Astrocyte of the hippocampus (primary cell): ENCODE data around the gene TNFRSF18.
"Not testable (repeated sequence)": the region's sequence is repeated elsewhere in the genome, so short reads cannot be mapped to it uniquely, and the experiment has no call there.

Experiments used
- DNase-seq: peaks from one replicate; pipeline ENCODE4 v3.0.0; 2011; ENCODE audit warnings: low read depth, low spot score

The TNFRSF18 gene

DNA sequence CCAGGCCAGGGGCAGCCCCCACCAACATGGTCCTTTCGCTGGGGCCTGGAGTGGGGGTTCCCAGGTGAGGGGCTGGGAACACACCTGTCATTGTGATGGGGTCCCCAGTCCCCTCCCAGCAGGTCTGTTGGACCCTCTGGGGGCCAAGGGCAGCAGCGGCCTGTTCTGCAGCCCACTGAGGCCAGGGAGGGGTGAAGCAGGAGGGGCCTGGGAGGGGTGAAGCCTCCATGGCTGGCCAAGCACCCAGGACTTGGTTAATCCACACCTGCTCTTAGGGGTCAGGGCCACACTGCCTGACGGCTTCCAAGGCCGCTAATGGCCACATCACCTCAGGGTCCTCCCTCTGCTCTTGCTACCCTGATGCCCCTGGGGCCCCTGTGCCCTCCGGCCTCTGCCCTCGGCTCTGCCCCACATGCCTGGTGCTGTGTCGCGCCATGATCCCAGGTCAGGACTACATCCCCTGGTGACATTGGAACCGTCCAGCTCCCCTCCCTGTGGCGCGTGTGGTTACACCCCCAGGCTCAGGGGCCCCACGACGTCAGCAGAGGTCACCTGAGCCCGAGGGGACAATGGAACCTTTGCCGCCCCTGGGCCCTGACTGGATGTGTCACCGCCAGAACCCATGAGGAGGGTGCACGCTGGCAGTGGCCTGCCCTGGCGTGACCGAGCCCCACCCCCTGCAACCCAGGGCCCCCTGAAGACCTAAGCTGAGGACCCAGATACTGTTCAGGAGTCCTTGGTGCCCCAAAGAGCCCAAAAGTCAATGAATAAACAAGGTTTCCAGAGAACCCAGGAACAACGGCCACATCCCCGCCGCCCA lies 7.0 kb downstream of the TNFRSF18 start:
- no peak for DNase-seq

DNA sequence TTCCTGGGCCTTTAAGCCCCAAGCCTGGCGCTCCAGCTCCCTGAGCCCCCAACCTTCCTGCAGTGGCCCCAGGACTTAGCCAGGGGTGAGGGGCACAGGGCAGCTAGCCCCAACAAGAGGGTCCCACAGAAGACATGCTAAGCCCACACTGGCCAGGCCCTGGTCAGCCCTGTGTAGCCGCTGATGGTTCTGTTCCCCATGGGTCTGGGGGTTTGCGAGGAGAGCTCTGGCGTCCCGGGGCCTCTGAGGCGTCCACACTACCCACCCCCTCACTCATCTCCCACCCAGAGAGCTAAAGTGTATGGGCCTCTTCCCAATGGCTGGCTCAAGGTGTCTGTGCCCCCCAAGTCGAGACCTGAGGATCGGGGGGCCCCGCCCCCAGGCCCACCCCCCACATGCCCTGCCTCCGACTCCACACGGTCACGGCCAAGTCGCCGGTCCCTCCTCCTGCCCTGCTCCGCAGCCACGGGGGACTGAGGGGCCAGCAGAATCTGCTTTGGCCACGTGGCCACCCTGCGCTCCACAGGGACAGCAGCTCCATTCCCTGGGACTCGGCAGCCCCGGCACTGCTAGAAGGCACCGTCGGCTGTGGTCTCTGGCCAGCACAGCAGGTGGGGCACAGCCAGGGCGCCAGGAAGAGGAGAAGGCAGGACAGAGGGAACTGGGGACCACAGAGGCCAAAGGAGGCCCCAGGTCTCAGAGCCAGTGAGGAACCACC lies 7.8 kb downstream of the TNFRSF18 start:
- no peak for DNase-seq

DNA sequence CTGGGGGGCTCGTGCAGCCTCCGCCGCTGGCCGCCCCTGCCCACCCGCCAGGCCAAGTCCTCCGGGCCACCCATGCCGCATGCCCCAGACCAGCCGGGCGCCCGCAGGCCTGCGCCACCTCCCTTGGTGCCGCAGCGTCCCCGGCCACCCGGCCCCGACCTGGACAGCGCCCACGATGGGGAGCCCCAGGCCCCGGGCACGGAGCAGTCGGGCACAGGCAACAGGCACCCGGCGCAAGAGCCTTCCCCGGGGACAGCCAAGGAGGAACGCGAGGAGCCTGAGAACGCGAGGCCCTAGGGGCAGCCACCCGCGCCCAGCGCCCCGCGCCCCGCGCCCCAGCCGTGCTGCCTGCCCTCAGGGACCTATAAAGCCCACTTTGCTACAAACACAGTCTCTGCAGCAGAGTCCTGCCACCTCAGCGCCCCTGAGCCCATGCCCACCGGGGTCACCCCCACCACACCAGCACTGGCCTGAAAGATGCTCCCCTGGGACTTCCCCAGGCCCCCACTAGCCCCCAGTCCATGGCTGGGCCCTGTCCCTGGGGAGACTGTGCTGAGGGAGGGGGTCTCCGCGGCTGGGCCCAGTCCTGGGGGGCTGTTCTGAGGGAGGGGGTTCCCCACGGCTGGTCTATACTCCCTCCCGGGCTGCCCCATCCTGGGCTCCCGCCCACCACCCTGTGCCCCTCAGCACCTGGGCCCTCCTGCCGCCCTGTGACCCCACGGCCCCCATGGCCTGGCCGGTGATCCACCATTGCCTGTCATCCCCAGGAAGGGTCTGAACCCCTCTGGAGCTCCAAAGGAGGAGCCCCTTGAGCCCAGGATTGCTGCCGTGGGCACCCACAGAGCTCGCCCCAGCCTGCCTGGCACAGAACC lies 8.6 kb downstream of the TNFRSF18 start:
- no peak for DNase-seq

DNA sequence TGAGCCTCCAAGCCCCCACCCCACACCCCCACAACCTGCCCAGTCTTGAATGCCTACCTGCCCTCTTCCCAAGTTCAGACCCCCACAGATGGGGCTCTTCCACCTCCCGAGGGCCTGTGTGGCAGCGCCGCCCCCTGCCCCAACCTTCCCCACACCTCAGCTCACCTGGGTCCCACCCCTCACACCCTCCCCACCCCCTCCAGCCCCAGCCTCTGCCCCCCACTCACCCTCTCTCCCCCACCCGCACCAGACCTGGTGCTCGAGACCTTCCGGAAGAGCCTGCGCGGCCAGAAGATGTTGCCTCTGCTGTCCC lies 9.2 kb downstream of the TNFRSF18 start:
- DNase-seq: no peak

DNA sequence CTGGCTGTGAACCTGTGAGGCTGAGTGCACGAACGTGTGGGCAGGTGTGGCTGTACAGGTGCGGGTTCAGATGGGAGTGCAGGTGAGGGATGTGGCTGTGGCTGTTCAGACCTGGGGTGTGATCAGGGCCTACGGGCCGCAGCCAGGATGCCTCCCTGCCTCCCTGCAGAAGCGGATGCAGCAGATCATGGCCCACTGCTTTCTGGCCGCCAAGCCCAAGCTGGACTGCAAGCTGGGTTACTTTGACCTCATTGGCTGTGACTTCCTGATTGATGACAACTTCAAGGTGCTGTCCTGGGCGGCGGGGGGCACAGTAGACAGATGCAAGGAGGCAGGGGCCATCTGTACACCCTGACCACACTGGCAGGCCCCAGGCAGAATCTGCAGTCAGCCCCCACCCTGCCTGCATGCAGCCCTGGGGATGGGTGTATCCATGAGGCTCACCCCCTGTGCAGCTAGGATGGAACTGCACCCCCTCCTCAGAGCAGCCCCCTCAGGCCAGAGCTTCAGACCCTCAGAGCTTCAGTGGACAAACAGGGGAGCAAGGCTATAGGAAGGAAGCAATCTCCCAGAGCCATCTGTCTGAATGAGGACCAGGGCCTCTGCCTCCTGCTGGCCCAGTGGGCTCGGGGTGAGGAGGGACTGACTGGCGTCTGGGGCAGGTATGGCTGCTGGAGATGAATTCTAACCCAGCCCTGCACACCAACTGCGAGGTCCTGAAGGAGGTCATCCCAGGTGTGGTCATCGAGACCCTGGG lies 9.8 kb downstream of the TNFRSF18 start:
- no peak for DNase-seq

DNA sequence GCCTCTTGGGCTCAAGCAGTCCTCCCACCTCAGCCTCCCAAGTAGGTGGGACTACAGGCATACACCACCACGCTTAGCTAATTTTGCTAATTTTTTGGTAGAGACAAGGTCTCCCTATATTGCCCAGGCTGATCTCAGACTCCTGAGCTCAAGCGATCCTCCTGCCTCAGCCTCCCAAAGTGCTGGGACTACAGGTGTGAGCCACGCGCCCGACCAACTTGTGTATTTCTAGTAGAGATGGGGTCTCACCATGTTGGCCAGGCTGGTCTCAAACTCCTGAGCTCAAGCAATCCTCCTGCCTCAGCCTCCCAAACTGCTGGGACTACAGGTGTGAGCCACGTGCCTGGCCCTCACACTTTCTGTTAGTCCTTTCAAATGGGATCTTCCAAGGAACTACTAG lies 10.7 kb downstream of the TNFRSF18 start:
- DNase-seq: not testable (repeated sequence)

DNA sequence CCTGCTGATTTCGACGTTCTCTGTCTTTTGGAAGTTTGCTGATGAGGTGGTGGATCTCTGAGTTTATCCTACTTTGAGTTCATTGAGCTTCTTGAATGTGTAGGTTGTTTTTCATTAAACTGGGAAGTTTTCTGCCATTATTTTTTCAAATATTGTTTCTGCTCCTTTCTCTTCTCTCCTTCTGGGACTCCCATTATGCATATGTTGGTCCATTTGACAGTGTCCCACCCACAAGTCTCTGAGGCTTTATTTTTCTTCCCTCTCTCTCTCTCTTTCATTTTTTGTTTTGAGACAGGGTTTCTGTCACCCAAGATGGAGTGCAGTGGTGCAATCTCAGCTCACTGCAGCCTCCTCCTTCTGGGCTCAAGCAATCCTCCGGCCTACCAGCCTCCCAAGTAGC lies 11.7 kb downstream of the TNFRSF18 start:
- no peak for DNase-seq

DNA sequence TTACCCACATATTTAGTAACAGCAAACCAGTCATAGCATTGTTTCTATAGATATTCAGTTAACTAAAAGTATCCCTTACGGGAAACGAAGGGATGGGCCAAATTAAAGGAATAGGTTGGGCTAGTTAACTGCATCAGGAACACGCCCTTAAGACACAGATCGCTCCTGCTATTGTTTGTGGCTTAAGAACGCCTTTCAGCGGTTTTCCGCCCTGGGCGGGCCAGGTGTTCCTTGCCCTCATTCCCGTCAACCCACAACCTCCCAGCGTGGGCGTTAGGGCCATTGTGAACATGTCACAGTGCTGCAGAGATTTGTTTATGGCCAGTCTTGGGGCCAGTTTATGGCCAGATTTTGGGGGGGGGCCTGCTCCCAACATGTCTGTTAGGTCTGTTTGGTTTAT lies 14.7 kb downstream of the TNFRSF18 start:
- DNase-seq: no peak

DNA sequence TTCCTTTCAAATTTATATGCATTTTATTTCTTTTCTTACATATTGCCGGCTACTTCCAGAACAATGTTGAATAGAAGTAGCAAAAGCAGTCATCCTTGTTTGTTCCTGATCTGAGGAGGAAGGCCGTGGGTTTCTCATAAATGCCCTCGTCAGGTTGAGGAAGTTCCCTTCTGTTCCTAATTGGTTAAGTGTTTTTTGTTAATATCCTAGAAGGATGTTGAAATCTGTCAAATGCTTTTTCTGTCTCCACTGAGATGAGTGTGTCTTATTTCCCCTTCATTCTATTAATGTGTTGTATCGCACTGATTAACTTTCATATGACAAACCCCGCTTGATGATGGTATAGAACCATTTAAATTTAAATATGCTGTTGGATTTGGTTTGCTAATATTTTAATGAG lies 17.3 kb downstream of the TNFRSF18 start:
- DNase-seq: no peak

DNA sequence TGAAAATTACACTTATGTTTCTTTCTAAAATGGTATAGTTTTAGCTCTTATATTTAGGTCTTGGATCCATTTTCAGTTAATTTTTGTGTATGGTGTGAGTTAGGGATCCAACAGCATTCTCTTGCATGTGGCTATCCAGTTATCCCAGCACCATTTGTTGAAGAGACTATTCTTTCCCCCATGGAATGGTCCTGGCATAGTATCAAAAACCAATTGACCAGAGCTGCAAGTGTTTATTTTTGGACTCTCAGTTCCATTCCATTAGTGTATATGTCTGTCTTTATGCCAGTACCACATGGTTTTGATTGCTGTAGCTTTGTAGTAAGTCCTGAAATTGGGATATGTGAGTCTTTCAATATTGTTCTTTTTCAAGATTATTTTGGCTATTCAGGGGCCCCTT lies 18.5 kb downstream of the TNFRSF18 start:
- DNase-seq: no peak

DNA sequence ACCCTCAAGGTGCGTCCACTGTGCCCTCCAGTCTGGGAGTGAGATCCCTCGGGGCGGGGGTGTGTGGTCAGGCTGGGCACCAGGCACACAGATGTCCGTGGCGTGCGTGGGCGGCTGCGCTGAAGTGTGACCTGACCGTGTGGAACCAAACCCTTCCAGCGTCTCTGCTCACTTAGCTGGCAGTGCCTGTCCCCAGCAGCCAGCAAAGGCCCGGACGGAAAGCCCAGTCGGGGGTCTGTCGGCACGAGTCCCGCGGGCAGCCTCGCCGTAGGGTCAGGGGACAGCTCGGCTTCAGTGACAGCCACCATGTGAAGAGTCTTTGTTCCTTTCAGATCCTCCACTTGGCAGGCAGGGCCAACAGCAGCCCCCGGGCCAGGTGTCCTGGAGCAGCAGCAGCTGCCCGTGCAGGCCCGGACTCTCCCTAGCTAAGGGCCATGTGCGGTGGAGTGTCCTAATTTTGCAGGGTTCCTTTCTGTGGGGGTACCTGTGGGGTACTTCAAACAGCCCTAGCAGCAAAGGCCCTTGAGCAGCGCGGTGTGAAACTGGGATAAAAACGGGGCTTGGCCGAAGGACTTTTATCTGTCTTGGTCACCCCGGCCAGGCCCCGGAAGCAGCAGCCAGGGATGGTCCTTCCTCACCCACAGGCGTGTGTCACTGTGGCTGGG lies 21.2 kb downstream of the TNFRSF18 start:
- DNase-seq: no peak

DNA sequence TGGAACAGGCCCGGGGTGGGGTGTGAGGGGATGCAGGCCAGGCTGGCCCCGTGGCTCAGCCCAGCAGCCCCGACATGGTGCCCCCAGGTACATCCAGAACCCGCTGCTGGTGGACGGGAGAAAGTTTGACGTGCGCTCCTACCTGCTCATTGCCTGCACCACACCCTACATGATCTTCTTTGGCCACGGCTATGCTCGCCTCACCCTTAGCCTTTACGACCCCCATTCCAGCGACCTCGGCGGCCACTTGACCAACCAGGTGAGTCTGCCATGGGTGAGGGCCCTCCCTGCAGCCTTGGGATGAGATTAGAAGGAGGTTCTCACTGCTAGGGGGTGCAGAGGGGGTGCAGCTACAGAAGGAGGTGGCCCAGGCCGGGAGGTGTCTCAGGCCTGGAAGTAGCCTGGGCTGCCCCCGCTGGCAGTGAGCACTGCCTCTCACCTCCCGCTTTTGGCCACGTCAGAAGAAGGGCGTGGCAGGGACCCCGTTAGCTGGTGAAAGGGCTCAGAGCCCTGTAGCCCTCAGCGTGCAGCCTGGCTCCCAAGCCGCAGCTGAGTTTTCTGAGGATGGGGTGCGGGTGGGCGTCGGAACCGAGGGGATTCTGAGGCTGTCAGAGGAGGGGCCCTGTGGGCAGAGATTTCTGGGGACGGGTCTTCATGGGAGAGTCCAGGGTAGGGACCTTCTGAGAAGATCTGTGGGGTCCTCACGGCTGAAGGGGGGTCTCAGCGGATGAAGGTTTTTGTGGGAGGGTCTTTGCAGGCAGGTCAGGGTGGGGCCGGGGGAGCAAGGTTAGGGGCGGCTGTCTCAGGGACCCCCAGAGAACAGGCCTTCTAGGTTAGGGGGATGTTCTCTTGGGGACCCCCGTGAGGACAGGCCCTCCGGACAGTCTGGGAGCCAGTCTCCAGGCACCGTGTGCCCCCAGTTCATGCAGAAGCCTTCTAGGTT lies 22.3 kb downstream of the TNFRSF18 start:
- DNase-seq: no peak

DNA sequence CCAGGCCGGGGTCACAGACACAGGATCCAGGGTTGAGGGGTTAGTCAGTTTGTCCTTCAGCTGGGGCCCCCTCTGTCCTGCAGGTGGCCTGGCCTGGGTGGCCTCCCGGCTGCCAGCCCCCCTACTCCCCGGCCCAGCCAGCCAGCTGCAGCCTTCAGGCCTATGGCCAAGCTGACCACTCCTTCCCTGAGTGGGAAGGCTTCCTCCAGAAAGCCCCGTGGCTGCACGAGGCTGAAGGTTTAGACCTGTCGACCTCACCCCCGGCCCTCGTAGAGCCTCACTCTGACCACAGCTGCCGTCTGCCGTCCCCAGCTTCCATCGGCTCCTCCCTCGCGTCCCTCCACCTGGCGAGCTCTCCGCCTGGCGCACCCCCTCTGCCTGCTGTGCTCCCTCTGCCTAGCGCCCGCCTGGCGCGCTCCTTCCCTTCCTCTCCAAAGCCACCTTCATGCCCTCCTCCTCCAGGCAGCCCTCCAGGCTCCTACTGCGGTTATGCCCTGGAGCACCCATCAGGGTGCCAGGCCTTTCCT lies 23.1 kb downstream of the TNFRSF18 start:
- DNase-seq: no peak

DNA sequence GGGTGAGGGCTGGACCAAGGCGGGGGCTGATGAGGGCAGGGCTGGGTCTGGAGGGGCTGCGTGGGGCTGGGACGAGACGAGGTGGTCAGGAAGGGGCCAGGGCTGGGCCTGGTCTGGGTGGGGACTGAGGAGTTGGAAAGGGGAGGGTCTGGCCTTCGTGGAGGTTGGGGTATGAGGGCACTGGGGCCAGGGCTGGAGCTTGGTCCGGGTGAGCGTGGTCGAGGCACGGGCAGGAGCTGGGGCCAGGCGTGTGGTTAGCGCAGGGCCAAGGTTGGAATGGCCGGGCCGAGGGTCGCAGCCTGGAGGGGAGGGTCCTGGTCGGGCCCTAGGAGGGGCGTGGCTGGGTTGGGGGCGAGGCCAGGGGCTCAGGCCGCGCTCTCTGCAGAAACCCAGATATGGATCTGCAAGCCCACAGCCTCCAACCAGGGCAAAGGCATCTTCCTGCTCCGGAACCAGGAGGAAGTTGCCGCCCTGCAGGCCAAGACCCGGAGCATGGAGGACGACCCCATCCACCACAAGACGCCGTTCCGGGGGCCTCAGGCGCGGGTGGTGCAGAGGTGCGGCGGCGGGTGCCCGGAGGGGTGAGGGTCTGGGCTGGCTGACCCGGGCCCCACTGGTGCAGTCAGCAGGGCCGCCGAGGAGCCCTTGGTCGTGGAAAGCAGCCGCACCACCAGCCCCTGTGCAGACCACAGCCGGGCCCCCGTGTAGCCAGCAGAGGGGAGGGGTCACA lies 23.7 kb downstream of the TNFRSF18 start:
- DNase-seq: no peak

DNA sequence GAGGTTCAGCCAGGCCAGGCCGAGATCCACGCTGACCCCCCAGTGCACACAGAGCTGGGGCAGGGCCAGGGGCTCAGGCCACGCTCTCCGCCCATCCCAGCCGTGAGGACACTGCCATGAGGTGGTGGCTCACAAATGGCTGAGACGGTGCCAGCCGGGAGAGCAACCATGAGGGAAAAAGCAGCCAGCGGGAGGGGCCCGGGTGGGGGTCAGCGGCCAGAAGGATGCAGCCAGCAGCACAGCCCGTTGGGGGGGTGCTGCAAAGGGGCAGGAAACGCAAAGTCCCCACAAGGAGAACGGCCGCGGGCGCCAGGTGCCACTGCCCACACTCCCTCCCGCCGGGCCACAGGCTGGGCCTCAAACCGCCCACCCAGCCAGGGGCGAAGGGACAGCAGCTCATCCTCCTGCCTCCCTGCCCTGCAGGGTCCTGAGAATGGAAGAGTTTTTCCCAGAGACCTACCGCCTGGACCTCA lies 24.4 kb downstream of the TNFRSF18 start:
- DNase-seq: no peak

DNA sequence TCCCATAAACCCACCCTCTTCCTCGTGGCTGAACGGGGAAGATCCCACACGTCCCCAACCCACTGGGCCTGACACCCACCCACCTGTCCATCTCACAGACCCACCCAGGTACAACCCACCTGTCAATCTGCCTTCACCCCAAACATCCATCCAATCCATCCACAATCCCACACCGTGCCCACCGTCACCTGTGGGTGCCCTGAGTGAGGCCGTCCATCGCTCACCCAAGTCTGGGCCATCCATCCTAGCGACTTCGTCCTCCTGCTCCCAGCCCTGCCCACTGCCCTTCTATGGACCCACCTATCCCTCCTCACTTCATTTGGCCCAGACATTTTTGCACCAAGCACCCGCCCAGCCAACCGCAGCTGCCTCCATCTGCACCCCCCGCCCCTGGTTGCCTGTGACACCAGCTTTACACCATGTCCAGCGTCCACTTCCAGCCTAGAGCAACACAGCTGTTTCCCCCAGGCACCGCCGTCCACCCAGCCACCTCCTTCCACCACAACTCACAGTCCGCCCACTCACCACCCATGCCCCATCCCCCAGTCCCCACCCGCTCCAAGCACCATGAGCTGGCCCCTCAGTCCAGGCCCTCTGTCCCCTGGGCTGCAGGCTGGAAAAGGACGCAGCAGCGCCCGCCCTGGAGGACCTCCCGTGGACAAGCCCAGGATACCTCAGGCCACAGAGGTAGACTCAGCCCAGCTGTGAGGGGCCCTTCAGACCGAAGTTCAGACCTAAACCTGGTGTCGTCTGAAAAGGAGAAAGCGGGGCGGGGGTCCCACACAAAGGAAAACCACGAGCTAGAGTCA lies 25.1 kb downstream of the TNFRSF18 start:
- DNase-seq: no peak

DNA sequence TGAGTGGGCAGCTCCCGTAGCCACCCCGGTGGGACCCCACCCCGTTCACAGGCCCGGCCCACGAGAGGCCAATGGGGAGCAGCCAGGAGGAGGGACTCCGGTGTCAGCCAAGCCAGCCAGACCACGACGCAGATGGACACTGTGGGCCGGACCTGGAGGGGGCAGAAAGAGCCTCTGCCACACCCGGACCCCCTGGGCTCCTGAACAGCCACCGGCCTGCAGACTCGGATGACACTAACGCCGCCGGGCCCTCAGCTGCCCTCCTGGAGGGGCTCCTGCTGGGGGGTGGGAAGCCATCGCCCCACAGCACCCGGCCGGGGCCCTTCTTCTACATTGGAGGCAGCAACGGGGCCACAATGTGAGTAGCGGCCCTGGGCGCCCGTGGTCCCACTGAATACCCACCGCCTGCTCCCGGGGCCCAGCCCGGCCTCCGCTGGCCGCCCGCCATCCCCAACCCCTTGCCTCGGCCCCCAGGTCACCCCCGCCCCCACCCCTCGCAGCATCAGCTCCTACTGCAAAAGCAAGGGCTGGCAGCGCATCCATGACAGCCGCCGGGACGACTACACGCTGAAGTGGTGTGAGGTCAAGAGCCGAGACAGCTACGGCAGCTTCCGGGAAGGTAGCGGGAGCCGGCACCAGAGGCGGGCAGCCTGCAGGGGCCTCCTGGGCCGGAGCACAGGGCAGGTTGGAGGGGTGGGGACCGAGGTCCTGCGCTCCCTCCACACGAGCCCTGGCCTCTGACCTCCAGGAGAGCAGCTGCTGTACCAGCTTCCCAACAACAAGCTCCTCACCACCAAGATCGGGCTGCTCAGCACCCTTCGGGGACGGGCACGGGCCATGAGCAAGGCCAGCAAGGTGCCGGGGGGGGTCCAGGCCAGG lies 26.2 kb downstream of the TNFRSF18 start:
- no peak for DNase-seq
